Measurements from ENCODE around the gene F10. TPM values are rescaled to one million over a fixed set of nuclear protein-coding genes. Genes with fewer than 3 reads are reported as not detected.

F10 gene
- polyA plus RNA-seq, 1 donor from 2014 or later = not detected

GRCh38 chr13:113082198-113083021 is 40.2 kb upstream of the F10 start:
- no peaks in the 10 kb centered on the region for H3K9me3 ChIP-seq (ENCODE audit: low read length)
- H3F3A ChIP-seq (ENCODE audit: insufficient read depth, low read length, poor library complexity, severe bottlenecking) = no peaks in the 10 kb centered on the region
- no peak overlapping the region for H2AFZ ChIP-seq (ENCODE audit: low read depth, low read length)
- H3K27me3 ChIP-seq (ENCODE audit: insufficient read depth, low read depth, low read length) = no peaks in the 10 kb centered on the region
- H3K4me3 ChIP-seq (ENCODE audit: low read length) = no peak overlapping the region
- TF ChIP-seq TAF1 (IDR thresholded peaks at IDR 0.05; ENCODE audit: low read depth) (no peak), MXI1 (conservative IDR thresholded peaks at IDR 0.05; ENCODE audit: poor library complexity, severe bottlenecking) (no peak), RAD21 (conservative IDR thresholded peaks at IDR 0.05) (no peak), EP300 (conservative IDR thresholded peaks at IDR 0.05; ENCODE audit: poor library complexity, severe bottlenecking) (no peak), EZH2 (IDR thresholded peaks at IDR 0.05; ENCODE audit: borderline replicate concordance, insufficient read depth, low read length, poor library complexity, severe bottlenecking) (no peak), REST (IDR thresholded peaks at IDR 0.05; ENCODE audit: borderline replicate concordance) (no peak), POLR2AphosphoS5 (IDR thresholded peaks at IDR 0.05) (no peak), SMC3 (conservative IDR thresholded peaks at IDR 0.05; ENCODE audit: poor library complexity) (no peak)
- TF ChIP-seq, protein P1, sequence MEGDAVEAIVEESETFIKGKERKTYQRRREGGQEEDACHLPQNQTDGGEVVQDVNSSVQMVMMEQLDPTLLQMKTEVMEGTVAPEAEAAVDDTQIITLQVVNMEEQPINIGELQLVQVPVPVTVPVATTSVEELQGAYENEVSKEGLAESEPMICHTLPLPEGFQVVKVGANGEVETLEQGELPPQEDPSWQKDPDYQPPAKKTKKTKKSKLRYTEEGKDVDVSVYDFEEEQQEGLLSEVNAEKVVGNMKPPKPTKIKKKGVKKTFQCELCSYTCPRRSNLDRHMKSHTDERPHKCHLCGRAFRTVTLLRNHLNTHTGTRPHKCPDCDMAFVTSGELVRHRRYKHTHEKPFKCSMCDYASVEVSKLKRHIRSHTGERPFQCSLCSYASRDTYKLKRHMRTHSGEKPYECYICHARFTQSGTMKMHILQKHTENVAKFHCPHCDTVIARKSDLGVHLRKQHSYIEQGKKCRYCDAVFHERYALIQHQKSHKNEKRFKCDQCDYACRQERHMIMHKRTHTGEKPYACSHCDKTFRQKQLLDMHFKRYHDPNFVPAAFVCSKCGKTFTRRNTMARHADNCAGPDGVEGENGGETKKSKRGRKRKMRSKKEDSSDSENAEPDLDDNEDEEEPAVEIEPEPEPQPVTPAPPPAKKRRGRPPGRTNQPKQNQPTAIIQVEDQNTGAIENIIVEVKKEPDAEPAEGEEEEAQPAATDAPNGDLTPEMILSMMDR (IDR thresholded peaks at IDR 0.05; ENCODE audit: poor library complexity, severe bottlenecking) = no peak
- no peaks in the 10 kb centered on the region for H3K79me2 ChIP-seq (replicated peaks; ENCODE audit: insufficient read depth, low read length)
- H3K4me2 ChIP-seq (ENCODE audit: low read length) = no peak overlapping the region
- no peak overlapping the region for H3K9ac ChIP-seq (ENCODE audit: low read length)
- H3K9me2 ChIP-seq (ENCODE audit: insufficient read depth, low read length) = no peaks in the 10 kb centered on the region
- no peaks in the 10 kb centered on the region for H3K36me3 ChIP-seq (ENCODE audit: insufficient read depth, low read length)
- no peak overlapping the region for H3K27ac ChIP-seq (ENCODE audit: low read length)
- no peaks in the 10 kb centered on the region for H4K20me1 ChIP-seq (ENCODE audit: insufficient read depth)

- H3K9ac ChIP-seq (ENCODE audit: low read length) = no peak overlapping the region
- H2AFZ ChIP-seq (ENCODE audit: low read depth, low read length) = no peak overlapping the region
- no peaks in the 10 kb centered on the region for H3K9me3 ChIP-seq (ENCODE audit: low read length)
- no peaks in the 10 kb centered on the region for H3K36me3 ChIP-seq (ENCODE audit: insufficient read depth, low read length)
- no peaks in the 10 kb centered on the region for H3K9me2 ChIP-seq (ENCODE audit: insufficient read depth, low read length)
- TF ChIP-seq RAD21 (conservative IDR thresholded peaks at IDR 0.05) (no peak), REST (IDR thresholded peaks at IDR 0.05; ENCODE audit: borderline replicate concordance) (no peak), EP300 (conservative IDR thresholded peaks at IDR 0.05; ENCODE audit: poor library complexity, severe bottlenecking) (no peak), EZH2 (IDR thresholded peaks at IDR 0.05; ENCODE audit: borderline replicate concordance, insufficient read depth, low read length, poor library complexity, severe bottlenecking) (no peak), MXI1 (conservative IDR thresholded peaks at IDR 0.05; ENCODE audit: poor library complexity, severe bottlenecking) (no peak), POLR2AphosphoS5 (IDR thresholded peaks at IDR 0.05) (no peak), TAF1 (IDR thresholded peaks at IDR 0.05; ENCODE audit: low read depth) (no peak), SMC3 (conservative IDR thresholded peaks at IDR 0.05; ENCODE audit: poor library complexity) (no peak)
- TF ChIP-seq, protein P1 (IDR thresholded peaks at IDR 0.05; ENCODE audit: poor library complexity, severe bottlenecking) = no peak
- no peak overlapping the region for H3K4me3 ChIP-seq (ENCODE audit: low read length)
- no peaks in the 10 kb centered on the region for H3F3A ChIP-seq (ENCODE audit: insufficient read depth, low read length, poor library complexity, severe bottlenecking)
- H3K79me2 ChIP-seq (replicated peaks; ENCODE audit: insufficient read depth, low read length) = no peaks in the 10 kb centered on the region
- no peak overlapping the region for H3K4me2 ChIP-seq (ENCODE audit: low read length)
- no peak overlapping the region for H3K27ac ChIP-seq (ENCODE audit: low read length)
- no peaks in the 10 kb centered on the region for H3K27me3 ChIP-seq (ENCODE audit: insufficient read depth, low read depth, low read length)
- no peaks in the 10 kb centered on the region for H4K20me1 ChIP-seq (ENCODE audit: insufficient read depth)
These were observed 39.6 kb upstream of the F10 start for GRCh38 chr13:113083022-113083373.

Data from neural cell (in vitro differentiated cells).